Epithelial cell of proximal tubule (primary cell): ENCODE results near the gene EFEMP2. TPM values are rescaled to one million over a fixed set of nuclear protein-coding genes. Genes with fewer than 3 reads are reported as not detected.
A peak's percentile ranks its signal among the peaks of the same experiment; 100 is the strongest.
"Not testable (repeated sequence)": the region's sequence is repeated elsewhere in the genome, so short reads cannot be mapped to it uniquely, and the experiment has no call there.

ENCODE experiments used
- DNase-seq: peaks from one replicate; pipeline ENCODE4 v3.0.0-alpha.2; 2011; ENCODE audit warnings: low read depth
- H3K4me3 ChIP-seq: 2 replicates; pipeline ENCODE4 v1.5.1; 2011; ENCODE audit warnings: low read depth, mild to moderate bottlenecking, low read length
- CTCF ChIP-seq: conservative IDR thresholded peaks from 2 replicates; pipeline ENCODE4 v1.5.1; 2012; ENCODE audit warnings: low read depth, mild to moderate bottlenecking, low read length
- total RNA-seq: library from RNA; depleted of rRNA; stranded (reverse); fragments of >200 nt; gene quantifications from 2 replicates; pipeline ENCODE4 v1.2.3, GENCODE V29; 2015

The EFEMP2 gene
- total RNA-seq, 1 donor from 2014 or later = 94.7 TPM

- TF ChIP-seq CTCF = no peak
- no peak for DNase-seq
Observed at GRCh38 chr11:65843811-65844210, 28.8 kb downstream of the EFEMP2 start.

DNA sequence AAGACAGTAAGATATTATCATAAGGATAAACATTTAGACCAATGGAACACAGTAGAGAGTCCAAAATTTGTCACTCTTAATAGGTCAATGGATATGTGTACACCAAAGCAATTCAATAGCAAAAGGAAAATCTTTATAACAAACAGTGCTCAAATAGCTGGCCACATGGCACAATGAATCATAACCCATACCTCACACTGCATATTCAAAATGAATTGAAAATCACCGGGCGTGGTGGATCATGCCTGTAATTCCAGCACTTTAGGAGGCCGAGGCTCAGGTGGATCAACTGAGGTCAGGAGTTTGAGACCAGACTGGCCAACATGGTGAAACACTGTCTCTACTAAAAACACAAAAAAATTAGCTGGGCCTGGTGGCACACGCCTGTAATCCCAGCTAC, 30.5 kb downstream of the EFEMP2 start:
- no peak for DNase-seq
- no peak overlapping the region for H3K4me3 ChIP-seq
- no peak for TF ChIP-seq CTCF

More at GRCh38 chr11:65843811-65844210, 28.8 kb downstream of the EFEMP2 start:
- no peak overlapping the region for H3K4me3 ChIP-seq

GRCh38 chr11:65834202-65834601, 38.4 kb downstream of the EFEMP2 start:
- no peak for DNase-seq
- no peak for TF ChIP-seq CTCF
- H3K4me3 ChIP-seq = peak overlapping the region; percentile 65

- peak within 1 kb of the TSS; percentile 65 for H3K4me3 ChIP-seq
- no peak for TF ChIP-seq CTCF
- no peak for DNase-seq
Observed at GRCh38 chr11:65833297-65834030, 39.1 kb downstream of the EFEMP2 start, which contains the start of gene SNX32. TSS of gene SNX32 (plus strand) at chr11:65833963. CDS start at chr11:65834066, 103 bp downstream.

- DNase-seq, H3K4me3 ChIP-seq: not testable (repeated sequence)
Observed at GRCh38 chr11:65832231-65832630, 40.4 kb downstream of the EFEMP2 start.

DNA sequence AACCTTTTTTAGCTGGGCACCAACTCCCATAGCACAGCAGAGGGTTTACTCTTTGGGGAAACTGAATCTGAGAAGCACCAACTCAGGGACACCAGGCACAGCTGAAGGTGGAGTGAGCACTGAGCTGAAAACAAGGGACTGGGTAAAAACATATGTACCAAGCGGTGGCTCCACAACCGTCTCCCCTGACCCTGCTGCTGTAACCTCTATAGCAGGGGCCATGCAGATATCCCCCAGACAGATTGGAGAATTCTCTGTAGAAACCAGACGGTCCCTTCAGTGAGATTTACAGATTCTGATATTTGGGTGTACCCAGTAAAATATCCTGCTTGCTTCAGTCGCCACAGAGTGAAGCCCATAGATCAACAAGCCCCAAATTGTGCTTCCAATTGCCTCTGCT, 43.1 kb downstream of the EFEMP2 start:
- DNase-seq = no peak
- no peak overlapping the region for H3K4me3 ChIP-seq
- TF ChIP-seq CTCF = no peak

GRCh38 chr11:65826984-65827735, 45.4 kb downstream of the EFEMP2 start:
- DNase-seq = no peak
- H3K4me3 ChIP-seq = no peak overlapping the region
- no peak for TF ChIP-seq CTCF
